Adrenal gland (tissue), 12 donors: ENCODE data around the gene MPG. TPM values are rescaled to one million over a fixed set of nuclear protein-coding genes. Genes with fewer than 3 reads are reported as not detected.

ENCODE experiments used
- DNase-seq, 7 donors: peaks; one replicate each; pipeline ENCODE4 v3.0.0-alpha.2; 2019 to 2020
- H3K27ac ChIP-seq, 5 donors: fragments of 200-600 bp; sonication (generic) in 4 of 5; 1 replicate in 3 of 5; 2 replicates in 2 of 5; pipeline versions ENCODE4 v1.5.1 to v1.8.0; 2016 to 2020; ENCODE audit warnings: mild to moderate bottlenecking in 1 of 5
- H3K27me3 ChIP-seq: fragments of 200-600 bp; 2 replicates; pipeline ENCODE4 v1.8.0; 2021
- H3K36me3 ChIP-seq, 2 donors: fragments of 200-600 bp; replicated peaks in 1 of 2; 1 replicate in 1 of 2; 2 replicates in 1 of 2; pipeline versions ENCODE4 v1.5.1 to v1.8.0; 2018 to 2022
- H3K4me1 ChIP-seq, 2 donors: fragments of 200-600 bp; replicated peaks in 1 of 2; 1 replicate in 1 of 2; 2 replicates in 1 of 2; pipeline versions ENCODE4 v1.5.1 to v1.8.0; 2018 to 2021
- H3K4me3 ChIP-seq, 4 donors: fragments of 200-600 bp; sonication (generic) in 3 of 4; one replicate each; pipeline ENCODE4 v1.5.1; 2016 to 2018
- H3K9me3 ChIP-seq, 3 donors: fragments of 200-600 bp; sonication (generic) in 1 of 3; replicated peaks in 1 of 3; 1 replicate in 2 of 3; 2 replicates in 1 of 3; pipeline versions ENCODE4 v1.5.1 to v1.8.0; 2016 to 2021
- POLR2A ChIP-seq, 2 donors: fragments of 450-650 bp; IDR thresholded peaks; one replicate each; pipeline ENCODE4 v1.6.1; 2017; ENCODE audit warnings: antibody characterized with exemption in 2 of 2, mild to moderate bottlenecking in 2 of 2, moderate library complexity in 1 of 2
- WGBS, 4 donors: extraction: QIAGEN DNeasy Blood & Tissue Kit in 2 of 4; methylation state at CpG; one replicate each; pipeline versions ENCODE4 v1.1.5 to v1.1.7; 2013 to 2017; 5-methylcytosine and 5-hydroxymethylcytosine counted together
- intact Hi-C, 2 donors: fragments of 100-400 bp; cut with DNase I; formaldehyde crosslinking; loops; one replicate each; pipeline versions ENCODE4 v1.14.1 to v1.15.0; 2022 to 2023
- polyA plus RNA-seq, 3 donors: library from polyadenylated mRNA; stranded (reverse); fragments of 200-250 nt in 2 of 3; fragments of 350-450 nt in 1 of 3; fragmentation: Illumina TruSeq in 1 of 3; extraction: RNeasy Lipid Tissue Mini Kit (QIAGEN cat#74804) in 1 of 3; gene quantifications; one replicate each; pipeline ENCODE4 v1.2.3, GENCODE V29; 2013 to 2014
- total RNA-seq, 9 donors: library from RNA; depleted of rRNA in 4 of 9; stranded (reverse); fragments of >200 nt in 4 of 9; fragments of 120-200 nt in 1 of 9; fragmentation: NEBNext Ultra II Directional in 1 of 9; extraction: Animal tissue kit (Norgen Biotek cat#: 25700) in 1 of 9; gene quantifications; one replicate each; pipeline versions ENCODE4 v1.1.0 to v1.2.4, GENCODE V29; 2013 to 2023
- TF ChIP-seq, protein P1 (sequence below), 6 experiments: fragments of 450-650 bp in 4 of 6; fragments of 200-600 bp in 2 of 6; sonication (generic) in 1 of 6; IDR thresholded peaks; 1 replicate in 5 of 6; 2 replicates in 1 of 6; pipeline versions ENCODE4 v1.5.1 to v1.8.0; 2016 to 2021; ENCODE audit warnings: antibody characterized with exemption in 6 of 6, mild to moderate bottlenecking in 2 of 6, moderate library complexity in 1 of 6
- donor health status: healthy with polysubstance abuse.
- donor health status: Bipolar disorder and iron deficiency.
- donor health status: DM: yes; HTN: yes; CAD: no.
- donor health status: DM: no; HTN: no; CAD: no.
- donor health status: DM: no; HTN: no; CAD: no.
- donor health status: DM: yes; HTN: yes; CAD: no.

The MPG gene
- total and polyA plus RNA-seq, 12 donors, result 5.0 to 207 (median 91.3) TPM

DNA sequence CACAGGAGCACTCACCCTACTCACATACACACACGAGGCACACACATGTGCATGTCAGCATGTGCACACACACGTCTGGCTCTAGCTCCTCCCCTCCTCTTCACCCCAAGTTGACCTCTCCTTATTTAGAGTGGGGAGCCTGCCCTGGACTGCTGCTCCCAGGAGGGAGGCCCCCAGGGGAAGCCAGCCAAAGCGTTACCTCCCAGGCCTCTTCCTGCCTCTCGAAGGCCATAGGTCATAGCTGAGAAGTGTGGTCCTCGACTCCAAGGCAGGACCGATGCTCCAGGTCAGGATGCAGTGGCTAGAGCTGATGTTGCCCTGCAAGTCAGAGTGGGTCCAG, 43.4 kb upstream of the MPG start:
- DNase-seq, result peak in 2 of 7 donors; percentile 12 to 36
- Histone ChIP-seq H3K27ac (no peak overlapping the region), H3K36me3 (no peaks in the 10 kb centered on the region), H3K9me3 (no peaks in the 10 kb centered on the region), H3K27me3 (no peaks in the 10 kb centered on the region), H3K4me1 (no peaks in the 10 kb centered on the region), H3K4me3 (no peak overlapping the region)
- WGBS, 4 donors, result 47 to 78% (median 60%) methylated on average over 2 to 6 of the region's 6 CpGs
- intact Hi-C loops, result no loop called here
- TF ChIP-seq, protein P1, sequence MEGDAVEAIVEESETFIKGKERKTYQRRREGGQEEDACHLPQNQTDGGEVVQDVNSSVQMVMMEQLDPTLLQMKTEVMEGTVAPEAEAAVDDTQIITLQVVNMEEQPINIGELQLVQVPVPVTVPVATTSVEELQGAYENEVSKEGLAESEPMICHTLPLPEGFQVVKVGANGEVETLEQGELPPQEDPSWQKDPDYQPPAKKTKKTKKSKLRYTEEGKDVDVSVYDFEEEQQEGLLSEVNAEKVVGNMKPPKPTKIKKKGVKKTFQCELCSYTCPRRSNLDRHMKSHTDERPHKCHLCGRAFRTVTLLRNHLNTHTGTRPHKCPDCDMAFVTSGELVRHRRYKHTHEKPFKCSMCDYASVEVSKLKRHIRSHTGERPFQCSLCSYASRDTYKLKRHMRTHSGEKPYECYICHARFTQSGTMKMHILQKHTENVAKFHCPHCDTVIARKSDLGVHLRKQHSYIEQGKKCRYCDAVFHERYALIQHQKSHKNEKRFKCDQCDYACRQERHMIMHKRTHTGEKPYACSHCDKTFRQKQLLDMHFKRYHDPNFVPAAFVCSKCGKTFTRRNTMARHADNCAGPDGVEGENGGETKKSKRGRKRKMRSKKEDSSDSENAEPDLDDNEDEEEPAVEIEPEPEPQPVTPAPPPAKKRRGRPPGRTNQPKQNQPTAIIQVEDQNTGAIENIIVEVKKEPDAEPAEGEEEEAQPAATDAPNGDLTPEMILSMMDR (IDR thresholded peaks at IDR 0.05), result no peak
- TF ChIP-seq POLR2A (IDR thresholded peaks at IDR 0.05), result no peak

DNA sequence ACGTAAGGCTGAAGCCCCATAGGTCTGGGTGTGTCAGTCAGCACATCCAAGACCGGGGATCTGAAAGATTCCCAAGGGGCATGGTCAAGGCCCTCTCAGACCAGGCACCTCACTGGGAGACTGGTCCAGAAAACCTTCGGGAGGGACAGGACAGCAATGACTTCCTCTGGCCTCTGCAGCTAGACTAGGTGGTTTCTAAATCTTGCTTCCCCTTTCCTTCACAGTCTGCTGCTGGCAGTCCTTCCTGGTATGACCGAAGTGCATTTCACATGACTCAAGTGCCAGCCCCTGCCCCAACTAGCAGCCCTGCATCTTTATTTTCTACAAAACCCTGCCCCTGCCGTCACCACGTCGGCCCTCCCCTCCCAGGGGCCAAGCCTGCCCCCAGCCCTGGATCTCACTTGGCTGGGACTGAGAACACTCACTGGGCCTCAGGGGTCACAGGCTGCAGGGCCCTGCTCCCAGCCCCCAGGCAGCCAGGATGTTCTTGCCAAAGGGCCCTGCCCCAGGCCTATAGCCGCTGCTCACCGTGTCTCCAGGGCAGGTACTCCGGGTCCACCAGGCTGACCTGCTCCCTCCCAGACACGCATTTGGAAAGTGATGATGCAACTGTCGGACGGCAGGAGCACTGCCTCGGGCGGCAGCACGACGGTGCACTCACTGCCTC, 42.9 kb upstream of the MPG start:
- TF ChIP-seq POLR2A (IDR thresholded peaks at IDR 0.05), result no peak
- TF ChIP-seq, protein P1 (IDR thresholded peaks at IDR 0.05), result no peak
- WGBS, 4 donors, result 60 to 77% (median 70%) methylated on average over 5 to 17 of the region's 17 CpGs

DNA sequence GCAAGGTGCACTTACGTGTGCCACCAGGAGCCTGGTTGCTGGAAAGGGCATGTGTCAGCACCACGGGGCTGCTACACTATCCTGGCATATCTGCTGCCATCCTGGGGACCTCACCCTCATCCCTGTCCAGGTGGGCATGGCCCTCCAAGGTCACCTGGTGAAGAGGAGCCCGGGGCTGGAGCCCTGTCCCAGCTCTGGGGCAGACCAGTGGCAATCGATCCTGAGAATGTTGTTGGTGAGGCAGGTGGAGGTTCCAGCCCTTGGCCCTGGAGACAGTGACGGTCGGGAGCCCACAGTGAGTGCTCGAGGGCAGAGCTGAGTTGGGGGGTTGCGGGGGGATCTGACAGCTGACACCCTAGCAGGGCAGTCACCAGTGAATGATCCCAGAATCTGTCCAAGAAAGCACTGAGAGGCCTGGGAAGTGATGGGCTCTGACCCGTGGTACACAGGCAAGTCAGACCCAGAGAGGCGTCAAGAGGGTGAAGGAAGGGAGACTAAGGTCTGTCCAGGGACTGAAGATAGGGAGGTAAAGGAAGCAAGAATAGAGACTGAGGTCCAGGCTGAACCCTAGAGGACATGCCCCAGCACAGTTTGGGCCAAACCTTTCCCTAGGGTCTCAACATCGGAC, 42.2 kb upstream of the MPG start:
- Histone ChIP-seq H3K36me3 (no peaks in the 10 kb centered on the region), H3K27ac (no peak overlapping the region), H3K9me3 (no peaks in the 10 kb centered on the region), H3K4me3 (no peak overlapping the region), H3K4me1 (no peaks in the 10 kb centered on the region), H3K27me3 (no peaks in the 10 kb centered on the region)
- WGBS, 4 donors, result 83 to 90% (median 86%) methylated on average over 4 to 11 of the region's 11 CpGs
- TF ChIP-seq POLR2A (IDR thresholded peaks at IDR 0.05), result no peak
- TF ChIP-seq, protein P1 (IDR thresholded peaks at IDR 0.05), result no peak
- intact Hi-C loops, result no loop called here
- peak in 1 of 7 donors; percentile 14 for DNase-seq

More for the DNA sequence above, 42.9 kb upstream of the MPG start:
- H3K36me3 ChIP-seq, result no peaks in the 10 kb centered on the region
- no peak overlapping the region for H3K4me3 ChIP-seq
- H3K27ac ChIP-seq, result no peak overlapping the region
- H3K9me3 ChIP-seq, result no peaks in the 10 kb centered on the region
- peak in 2 of 7 donors; percentile 21 to 46 for DNase-seq
- intact Hi-C loops, result no loop called here
- H3K4me1 ChIP-seq, result no peaks in the 10 kb centered on the region
- H3K27me3 ChIP-seq, result no peaks in the 10 kb centered on the region

DNA sequence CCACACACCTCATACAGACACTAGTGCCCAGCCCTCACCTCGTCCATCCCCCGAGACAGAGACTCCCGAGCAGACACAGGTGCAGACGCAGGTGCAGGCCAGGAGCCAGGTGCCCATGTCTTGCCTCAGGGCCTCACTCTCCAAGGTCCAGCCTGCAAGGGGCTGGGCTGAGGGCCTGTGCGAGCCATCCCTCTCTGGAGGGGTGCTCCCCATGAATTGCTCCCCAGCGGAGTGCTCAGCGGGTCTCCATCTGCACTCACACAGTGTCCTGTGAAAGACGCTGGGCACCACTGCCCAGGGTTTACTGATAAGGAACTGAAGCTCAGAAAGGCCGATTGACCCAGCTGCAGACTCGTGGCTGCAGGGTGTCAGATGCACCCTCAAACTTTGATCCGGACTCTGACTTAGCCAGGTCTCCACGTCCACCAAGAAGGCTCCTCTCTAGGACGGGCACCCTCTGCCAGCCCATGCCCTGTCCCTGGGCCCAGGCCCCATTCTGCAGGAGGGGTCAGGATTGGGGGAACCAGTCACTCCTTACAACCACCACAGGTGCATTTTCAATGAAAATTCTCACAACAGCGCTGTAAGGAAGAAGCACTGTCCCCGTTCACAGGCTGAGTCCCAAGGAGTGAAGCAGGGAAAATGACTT, 41.6 kb upstream of the MPG start:
- intact Hi-C loops, result no loop called here
- no peaks in the 10 kb centered on the region for H3K4me1 ChIP-seq
- DNase-seq, result peak in 1 of 7 donors; percentile 45
- TF ChIP-seq, protein P1 (IDR thresholded peaks at IDR 0.05), result no peak
- TF ChIP-seq POLR2A (IDR thresholded peaks at IDR 0.05), result no peak
- no peaks in the 10 kb centered on the region for H3K9me3 ChIP-seq
- no peak overlapping the region for H3K27ac ChIP-seq
- WGBS, 4 donors, result 91 to 97% (median 93%) methylated on average over 7 to 15 of the region's 15 CpGs
- H3K4me3 ChIP-seq, result no peak overlapping the region
- no peaks in the 10 kb centered on the region for H3K27me3 ChIP-seq
- no peaks in the 10 kb centered on the region for H3K36me3 ChIP-seq
